Smooth muscle cell (in vitro differentiated cells): ENCODE measurements around the gene CMKLR1. TPM values are rescaled to one million over a fixed set of nuclear protein-coding genes. Genes with fewer than 3 reads are reported as not detected.

Source experiments
- DNase-seq: peaks from one replicate; lab custom pipeline; 2025; ENCODE audit not compliant: unreplicated experiment; lab: John Stamatoyannopoulos, UW
- H2AFZ ChIP-seq: fragments of 200-600 bp; sonication (generic); 2 replicates; pipeline ENCODE4 v1.6.0; 2016; ENCODE audit warnings: antibody characterized with exemption, low read depth, mild to moderate bottlenecking
- H3F3A ChIP-seq: fragments of 200-600 bp; sonication (generic); 2 replicates; pipeline ENCODE4 v1.6.0; 2017; ENCODE audit warnings: antibody characterized with exemption, low read depth
- H3K27ac ChIP-seq: fragments of 200-600 bp; sonication (generic); 2 replicates; pipeline ENCODE4 v1.5.1; 2016; ENCODE audit warnings: low read depth, mild to moderate bottlenecking
- H3K27me3 ChIP-seq: fragments of 200-600 bp; sonication (generic); 2 replicates; pipeline ENCODE4 v1.6.1; 2016; ENCODE audit warnings: low read depth, mild to moderate bottlenecking
- H3K36me3 ChIP-seq: fragments of 200-600 bp; sonication (generic); 2 replicates; pipeline ENCODE4 v1.5.1; 2016; ENCODE audit warnings: low read depth
- H3K4me1 ChIP-seq: fragments of 200-600 bp; sonication (generic); 2 replicates; pipeline ENCODE4 v1.5.1; 2016; ENCODE audit warnings: low read depth
- H3K4me2 ChIP-seq: fragments of 200-600 bp; sonication (generic); 2 replicates; pipeline ENCODE4 v1.6.0; 2016; ENCODE audit warnings: mild to moderate bottlenecking
- H3K4me3 ChIP-seq: fragments of 200-600 bp; sonication (generic); 2 replicates; pipeline ENCODE4 v1.5.1; 2016; ENCODE audit warnings: mild to moderate bottlenecking
- H3K79me2 ChIP-seq: fragments of 200-600 bp; sonication (generic); 2 replicates; pipeline ENCODE4 v1.6.0; 2016; ENCODE audit warnings: low read depth, mild to moderate bottlenecking
- H3K9ac ChIP-seq: fragments of 200-600 bp; sonication (generic); 2 replicates; pipeline ENCODE4 v1.6.0; 2016; ENCODE audit warnings: low read depth
- H3K9me3 ChIP-seq: fragments of 200-600 bp; sonication (generic); replicated peaks from 2 replicates; pipeline ENCODE4 v1.5.1; 2016; ENCODE audit warnings: low read depth
- H4K20me1 ChIP-seq: fragments of 200-600 bp; sonication (generic); 2 replicates; pipeline ENCODE4 v1.6.0; 2016; ENCODE audit warnings: low read depth
- WGBS: methylation state at CpG from one replicate; pipeline ENCODE4 v1.1.7; 2016; ENCODE audit warnings: low lambda C conversion rate; 5-methylcytosine and 5-hydroxymethylcytosine counted together
- polyA plus RNA-seq: library from polyadenylated mRNA; unstranded; fragments of >200 nt; fragmentation: Nextera tagmentation; extraction: Ambion mirVana; gene quantifications from 2 replicates; pipeline ENCODE4 v1.2.1, GENCODE V29; 2016
- total RNA-seq: library from RNA; depleted of rRNA; stranded (reverse); fragments of >200 nt; gene quantifications from 2 replicates; pipeline ENCODE4 v1.2.3, GENCODE V29; 2014
- TF ChIP-seq, protein P1 (sequence below): fragments of 200-600 bp; sonication (generic); IDR thresholded peaks from 2 replicates; pipeline ENCODE4 v1.5.1; 2017; ENCODE audit warnings: borderline replicate concordance, mild to moderate bottlenecking, antibody characterized with exemption; ENCODE audit not compliant: insufficient read depth, poor library complexity, severe bottlenecking

The CMKLR1 gene
- total and polyA plus RNA-seq, 2 experiments from 2014 or later = 179 to 294 TPM

DNA sequence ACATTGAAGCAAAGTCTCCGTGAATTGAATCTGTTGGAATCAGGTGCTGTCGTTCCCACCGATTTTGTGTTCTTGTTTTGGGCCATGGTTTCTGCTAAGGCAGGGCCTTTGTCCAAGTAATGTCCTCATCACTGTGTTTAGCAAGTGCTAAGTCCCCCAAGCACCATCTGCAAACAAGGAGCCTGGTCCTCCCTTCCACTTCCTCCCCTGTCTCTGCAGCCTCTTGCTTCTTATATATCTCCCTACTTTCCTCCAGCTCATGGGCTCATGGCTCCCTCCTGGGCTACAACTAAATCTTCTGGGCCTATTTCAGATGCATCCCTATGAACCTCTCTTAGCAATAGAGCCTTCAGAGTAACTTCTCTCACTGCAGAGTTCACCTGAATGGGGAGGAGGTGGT lies 25.8 kb upstream of the CMKLR1 start:
- Histone ChIP-seq H3K79me2 (no peaks in the 10 kb centered on the region), H3K27me3 (no peaks in the 10 kb centered on the region), H3K9me3 (no peaks in the 10 kb centered on the region), H3F3A (peaks cover 2% of the 10 kb centered on the region), H3K4me3 (no peak overlapping the region), H3K4me1 (peaks cover 12% of the 10 kb centered on the region), H2AFZ (no peak overlapping the region), H3K36me3 (no peaks in the 10 kb centered on the region), H3K27ac (no peak overlapping the region), H3K9ac (no peak overlapping the region), H3K4me2 (no peak overlapping the region), H4K20me1 (no peaks in the 10 kb centered on the region)
- no peak for DNase-seq
- WGBS = 94% methylated on average over 3 of the region's 3 CpGs
- TF ChIP-seq, protein P1, sequence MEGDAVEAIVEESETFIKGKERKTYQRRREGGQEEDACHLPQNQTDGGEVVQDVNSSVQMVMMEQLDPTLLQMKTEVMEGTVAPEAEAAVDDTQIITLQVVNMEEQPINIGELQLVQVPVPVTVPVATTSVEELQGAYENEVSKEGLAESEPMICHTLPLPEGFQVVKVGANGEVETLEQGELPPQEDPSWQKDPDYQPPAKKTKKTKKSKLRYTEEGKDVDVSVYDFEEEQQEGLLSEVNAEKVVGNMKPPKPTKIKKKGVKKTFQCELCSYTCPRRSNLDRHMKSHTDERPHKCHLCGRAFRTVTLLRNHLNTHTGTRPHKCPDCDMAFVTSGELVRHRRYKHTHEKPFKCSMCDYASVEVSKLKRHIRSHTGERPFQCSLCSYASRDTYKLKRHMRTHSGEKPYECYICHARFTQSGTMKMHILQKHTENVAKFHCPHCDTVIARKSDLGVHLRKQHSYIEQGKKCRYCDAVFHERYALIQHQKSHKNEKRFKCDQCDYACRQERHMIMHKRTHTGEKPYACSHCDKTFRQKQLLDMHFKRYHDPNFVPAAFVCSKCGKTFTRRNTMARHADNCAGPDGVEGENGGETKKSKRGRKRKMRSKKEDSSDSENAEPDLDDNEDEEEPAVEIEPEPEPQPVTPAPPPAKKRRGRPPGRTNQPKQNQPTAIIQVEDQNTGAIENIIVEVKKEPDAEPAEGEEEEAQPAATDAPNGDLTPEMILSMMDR = no peak

- H3K79me2 ChIP-seq = no peaks in the 10 kb centered on the region
- no peak overlapping the region for H3K4me2 ChIP-seq
- H3F3A ChIP-seq = no peaks in the 10 kb centered on the region
- no peak overlapping the region for H3K27ac ChIP-seq
- H3K27me3 ChIP-seq = no peaks in the 10 kb centered on the region
- H2AFZ ChIP-seq = no peak overlapping the region
- H3K36me3 ChIP-seq = no peaks in the 10 kb centered on the region
- H3K9ac ChIP-seq = no peak overlapping the region
- 85% methylated on average over 1 of the region's 1 CpG for WGBS
- H3K9me3 ChIP-seq = no peaks in the 10 kb centered on the region
- H3K4me1 ChIP-seq = peaks cover 12% of the 10 kb centered on the region
- TF ChIP-seq, protein P1 = no peak
- no peaks in the 10 kb centered on the region for H4K20me1 ChIP-seq
- no peak for DNase-seq
- no peak overlapping the region for H3K4me3 ChIP-seq
Measured at GRCh38 chr12:108363565-108363964, 24.5 kb upstream of the CMKLR1 start.

DNA sequence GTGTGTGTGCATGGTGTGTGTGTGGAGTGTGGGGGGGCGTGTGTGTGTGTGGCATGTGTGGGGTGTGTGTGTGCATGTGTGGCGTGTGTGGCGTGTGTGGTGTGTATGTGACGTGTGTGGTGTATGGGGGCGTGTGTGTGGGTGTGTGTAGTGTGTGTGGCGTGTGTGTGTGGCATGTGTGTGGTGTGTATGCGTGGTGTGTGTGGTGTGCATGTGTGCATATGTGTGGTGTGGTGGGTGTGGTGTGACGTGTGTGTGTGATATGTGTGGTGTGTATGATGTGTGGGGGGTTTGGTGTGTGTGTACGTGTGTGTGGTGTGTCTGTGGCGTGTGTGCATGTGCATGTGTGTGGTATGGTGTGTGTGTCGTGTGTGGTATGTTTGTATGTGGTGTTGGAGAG lies 24.1 kb upstream of the CMKLR1 start:
- no peak overlapping the region for H3K4me3 ChIP-seq
- TF ChIP-seq, protein P1 = no peak
- H3K4me2 ChIP-seq = no peak overlapping the region
- no peak overlapping the region for H3K27ac ChIP-seq
- no peaks in the 10 kb centered on the region for H3K27me3 ChIP-seq
- H3K36me3 ChIP-seq = no peaks in the 10 kb centered on the region
- peaks cover 12% of the 10 kb centered on the region for H3K4me1 ChIP-seq
- no peak overlapping the region for H3K9ac ChIP-seq
- no peaks in the 10 kb centered on the region for H3K79me2 ChIP-seq
- no peaks in the 10 kb centered on the region for H4K20me1 ChIP-seq
- no peak overlapping the region for H2AFZ ChIP-seq
- no peak for DNase-seq
- 94% methylated on average over 11 of the region's 11 CpGs for WGBS
- no peaks in the 10 kb centered on the region for H3F3A ChIP-seq
- H3K9me3 ChIP-seq = no peaks in the 10 kb centered on the region

- no peak overlapping the region for H3K4me3 ChIP-seq
- H4K20me1 ChIP-seq = no peaks in the 10 kb centered on the region
- no peak overlapping the region for H3K27ac ChIP-seq
- TF ChIP-seq, protein P1 = no peak
- no peaks in the 10 kb centered on the region for H3K27me3 ChIP-seq
- H3F3A ChIP-seq = no peaks in the 10 kb centered on the region
- peaks cover 5% of the 10 kb centered on the region for H3K4me1 ChIP-seq
- no peaks in the 10 kb centered on the region for H3K9me3 ChIP-seq
- 82% methylated on average over 3 of the region's 3 CpGs for WGBS
- no peak for DNase-seq
- H3K36me3 ChIP-seq = no peaks in the 10 kb centered on the region
- no peak overlapping the region for H3K4me2 ChIP-seq
- no peak overlapping the region for H2AFZ ChIP-seq
- H3K9ac ChIP-seq = no peak overlapping the region
- no peaks in the 10 kb centered on the region for H3K79me2 ChIP-seq
Measured at GRCh38 chr12:108361606-108362005, 22.5 kb upstream of the CMKLR1 start.
